ENCODE results near the gene LRRC49.
"Not testable (repeated sequence)": the region's sequence is repeated elsewhere in the genome, so short reads cannot be mapped to it uniquely, and the experiment has no call there.

The LRRC49 gene

GRCh38 chr15:70907784-70908471, 15.3 kb downstream of the LRRC49 start:
- Histone ChIP-seq H3K36me3 (ENCODE audit: insufficient read depth, low read length) (peaks cover 2% of the 10 kb centered on the region; the same call in 1 of the 2 replicates), H3K4me3 (no peak overlapping the region), H3K9me3 (ENCODE audit: low read depth, low read length) (peaks cover 8% of the 10 kb centered on the region; the same call in 1 of the 2 replicates), H3K27ac (no peak overlapping the region), H3K9ac (ENCODE audit: insufficient read length) (no peak overlapping the region)
- TF ChIP-seq FOXP2 (optimal IDR thresholded peaks at IDR 0.05; ENCODE audit: control extremely low read depth, extremely low read length, insufficient read depth), result no peak
- no peak for TF ChIP-seq EZH2 (IDR thresholded peaks at IDR 0.05)
- TF ChIP-seq POLR2AphosphoS5 (IDR thresholded peaks at IDR 0.05; ENCODE audit: borderline replicate concordance, low read depth, low read length), result no peak
- DNase-seq (ENCODE audit: low read depth, low spot score), result no peak

GRCh38 chr15:70910958-70911357, 18.3 kb downstream of the LRRC49 start:
- no peak for TF ChIP-seq POLR2AphosphoS5 (IDR thresholded peaks at IDR 0.05; ENCODE audit: borderline replicate concordance, low read depth, low read length)
- DNase-seq (ENCODE audit: low read depth, low spot score), result no peak
- Histone ChIP-seq H3K27ac (no peak overlapping the region), H3K36me3 (ENCODE audit: insufficient read depth, low read length) (peaks cover 2% of the 10 kb centered on the region; the same call in 1 of the 2 replicates), H3K9me3 (ENCODE audit: low read depth, low read length) (peaks cover 8% of the 10 kb centered on the region; the same call in 1 of the 2 replicates), H3K4me3 (no peak overlapping the region), H3K9ac (ENCODE audit: insufficient read length) (no peak overlapping the region)

- Histone ChIP-seq H3K27ac (no peak overlapping the region), H3K9me3 (ENCODE audit: low read depth, low read length) (peaks cover 8% of the 10 kb centered on the region; the same call in 1 of the 2 replicates), H3K4me3 (no peak overlapping the region), H3K9ac (ENCODE audit: insufficient read length) (no peak overlapping the region), H3K36me3 (ENCODE audit: insufficient read depth, low read length) (peaks cover 2% of the 10 kb centered on the region; the same call in 1 of the 2 replicates)
- no peak for TF ChIP-seq FOXP2 (optimal IDR thresholded peaks at IDR 0.05; ENCODE audit: control extremely low read depth, extremely low read length, insufficient read depth)
- TF ChIP-seq POLR2AphosphoS5 (IDR thresholded peaks at IDR 0.05; ENCODE audit: borderline replicate concordance, low read depth, low read length), result no peak
- TF ChIP-seq EZH2 (IDR thresholded peaks at IDR 0.05), result no peak
- DNase-seq (ENCODE audit: low read depth, low spot score), result no peak
Measured at GRCh38 chr15:70912187-70912586, 19.6 kb downstream of the LRRC49 start.

GRCh38 chr15:70916531-70916930, 23.9 kb downstream of the LRRC49 start:
- DNase-seq (ENCODE audit: low read depth, low spot score), result no peak
- no peaks in the 10 kb centered on the region for H3K9me3 ChIP-seq (ENCODE audit: low read depth, low read length)
- no peak overlapping the region for H3K9ac ChIP-seq (ENCODE audit: insufficient read length)
- H3K4me3 ChIP-seq, result no peak overlapping the region
- TF ChIP-seq EZH2 (IDR thresholded peaks at IDR 0.05) (no peak), FOXP2 (optimal IDR thresholded peaks at IDR 0.05; ENCODE audit: control extremely low read depth, extremely low read length, insufficient read depth) (no peak), POLR2AphosphoS5 (IDR thresholded peaks at IDR 0.05; ENCODE audit: borderline replicate concordance, low read depth, low read length) (no peak)
- no peaks in the 10 kb centered on the region for H3K36me3 ChIP-seq (ENCODE audit: insufficient read depth, low read length)
- H3K27ac ChIP-seq, result no peak overlapping the region

- H3K9me3 ChIP-seq (ENCODE audit: low read depth, low read length), result no peaks in the 10 kb centered on the region
- H3K9ac ChIP-seq (ENCODE audit: insufficient read length), result no peak overlapping the region
- TF ChIP-seq FOXP2 (optimal IDR thresholded peaks at IDR 0.05; ENCODE audit: control extremely low read depth, extremely low read length, insufficient read depth) (no peak), POLR2AphosphoS5 (IDR thresholded peaks at IDR 0.05; ENCODE audit: borderline replicate concordance, low read depth, low read length) (no peak), EZH2 (IDR thresholded peaks at IDR 0.05) (no peak)
- no peaks in the 10 kb centered on the region for H3K36me3 ChIP-seq (ENCODE audit: insufficient read depth, low read length)
- no peak for DNase-seq (ENCODE audit: low read depth, low spot score)
- H3K4me3 ChIP-seq, result no peak overlapping the region
- H3K27ac ChIP-seq, result no peak overlapping the region
Measured at GRCh38 chr15:70917955-70918354, 25.3 kb downstream of the LRRC49 start.

GRCh38 chr15:70920981-70921696, 28.5 kb downstream of the LRRC49 start:
- H3K36me3 ChIP-seq (ENCODE audit: insufficient read depth, low read length), result no peaks in the 10 kb centered on the region
- no peak overlapping the region for H3K4me3 ChIP-seq
- no peak overlapping the region for H3K9ac ChIP-seq (ENCODE audit: insufficient read length)
- H3K9me3 ChIP-seq (ENCODE audit: low read depth, low read length), result no peaks in the 10 kb centered on the region
- H3K27ac ChIP-seq, result no peak overlapping the region
- TF ChIP-seq EZH2 (IDR thresholded peaks at IDR 0.05) (no peak), POLR2AphosphoS5 (IDR thresholded peaks at IDR 0.05; ENCODE audit: borderline replicate concordance, low read depth, low read length) (no peak), FOXP2 (optimal IDR thresholded peaks at IDR 0.05; ENCODE audit: control extremely low read depth, extremely low read length, insufficient read depth) (no peak)
- no peak for DNase-seq (ENCODE audit: low read depth, low spot score)

GRCh38 chr15:70922119-70922518, 29.5 kb downstream of the LRRC49 start:
- Histone ChIP-seq H3K9ac (ENCODE audit: insufficient read length) (no peak overlapping the region), H3K27ac (no peak overlapping the region), H3K36me3 (ENCODE audit: insufficient read depth, low read length) (no peaks in the 10 kb centered on the region), H3K4me3 (no peak overlapping the region), H3K9me3 (ENCODE audit: low read depth, low read length) (no peaks in the 10 kb centered on the region)
- TF ChIP-seq FOXP2 (optimal IDR thresholded peaks at IDR 0.05; ENCODE audit: control extremely low read depth, extremely low read length, insufficient read depth) (no peak), EZH2 (IDR thresholded peaks at IDR 0.05) (no peak), POLR2AphosphoS5 (IDR thresholded peaks at IDR 0.05; ENCODE audit: borderline replicate concordance, low read depth, low read length) (no peak)
- no peak for DNase-seq (ENCODE audit: low read depth, low spot score)

GRCh38 chr15:70923311-70924080, 30.9 kb downstream of the LRRC49 start:
- no peak for TF ChIP-seq FOXP2 (optimal IDR thresholded peaks at IDR 0.05; ENCODE audit: control extremely low read depth, extremely low read length, insufficient read depth)
- TF ChIP-seq EZH2 (IDR thresholded peaks at IDR 0.05), result no peak
- TF ChIP-seq POLR2AphosphoS5 (IDR thresholded peaks at IDR 0.05; ENCODE audit: borderline replicate concordance, low read depth, low read length), result no peak
- Histone ChIP-seq H3K4me3 (no peak overlapping the region), H3K9me3 (ENCODE audit: low read depth, low read length) (no peaks in the 10 kb centered on the region), H3K27ac (no peak overlapping the region), H3K36me3 (ENCODE audit: insufficient read depth, low read length) (no peaks in the 10 kb centered on the region), H3K9ac (ENCODE audit: insufficient read length) (no peak overlapping the region)
- no peak for DNase-seq (ENCODE audit: low read depth, low spot score)

- H3K36me3 ChIP-seq (ENCODE audit: insufficient read depth, low read length); H3K9ac ChIP-seq (ENCODE audit: insufficient read length); DNase-seq (ENCODE audit: low read depth, low spot score); H3K27ac ChIP-seq; H3K9me3 ChIP-seq (ENCODE audit: low read depth, low read length); H3K4me3 ChIP-seq: not testable (repeated sequence)
Measured at GRCh38 chr15:70926914-70927313, 34.3 kb downstream of the LRRC49 start.
